ENCODE results near the gene OVOL3. TPM values are rescaled to one million over a fixed set of nuclear protein-coding genes. Genes with fewer than 3 reads are reported as not detected.

OVOL3 gene
- total RNA-seq, 1 donor from 2014 or later = not detected

GRCh38 chr19:36160821-36161596 is 50.1 kb downstream of the OVOL3 start:
- no peak for DNase-seq (ENCODE audit: extremely low read depth, low read depth, low spot score)

Other genes with a start within 250 kb of the OVOL3 start
- 7.3 and 14.9 TPM in 2 replicates for gene APLP1, start 242.6 kb upstream of the OVOL3 start, total RNA-seq
- gene NFKBID, start 210.6 kb upstream of the OVOL3 start, total RNA-seq = 2.7 and 3.6 TPM in 2 replicates
- not detected in 2 replicates for gene HCST, start 208.6 kb upstream of the OVOL3 start, total RNA-seq
- not detected in 2 replicates for gene TYROBP, start 202.8 kb upstream of the OVOL3 start, total RNA-seq
- 13.3 and 24.3 TPM in 2 replicates for gene LRFN3, start 174.8 kb upstream of the OVOL3 start, total RNA-seq
- 19.8 and 29.1 TPM in 2 replicates for gene SDHAF1, start 116.0 kb upstream of the OVOL3 start, total RNA-seq
- gene SYNE4, start 102.3 kb upstream of the OVOL3 start, total RNA-seq = not detected in 2 replicates
- gene ALKBH6, start 96.9 kb upstream of the OVOL3 start, total RNA-seq = 22.5 and 35.5 TPM in 2 replicates
- 14.0 TPM in 2 replicates for gene CLIP3, start 78.3 kb upstream of the OVOL3 start, total RNA-seq
- 10.3 and 13.9 TPM in 2 replicates for gene THAP8, start 56.9 kb upstream of the OVOL3 start, total RNA-seq
- 2.3 and 4.8 TPM in 2 replicates for gene WDR62, start 56.2 kb upstream of the OVOL3 start, total RNA-seq
- 38.7 and 51.9 TPM in 2 replicates for gene POLR2I, start 3.7 kb downstream of the OVOL3 start, total RNA-seq
- 246 and 286 TPM in 2 replicates for gene TBCB, start 4.3 kb downstream of the OVOL3 start, total RNA-seq
- 334 and 435 TPM in 2 replicates for gene CAPNS1, start 28.9 kb downstream of the OVOL3 start, total RNA-seq
- gene COX7A1, start 41.3 kb downstream of the OVOL3 start, total RNA-seq = 4.8 and 26.8 TPM in 2 replicates
- 1.2 and 2.9 TPM in 2 replicates for gene ZNF565, start 103.5 kb downstream of the OVOL3 start, total RNA-seq
- gene ZNF146, start 104.0 kb downstream of the OVOL3 start, total RNA-seq = 68.7 and 77.4 TPM in 2 replicates